Kidney (tissue), 14 donors: ENCODE results near the gene FXYD1. TPM values are rescaled to one million over a fixed set of nuclear protein-coding genes. Genes with fewer than 3 reads are reported as not detected.

Source experiments
- DNase-seq, 5 donors: peaks; one replicate each; pipeline ENCODE4 v3.0.0-alpha.2; 2013 to 2020
- FAIRE-seq: peaks from 2 replicates; lab custom pipeline; 2012; peaks lifted over from hg19 to GRCh38; lab: Jason Lieb, UNC
- H3K27ac ChIP-seq, 2 donors: one replicate each; pipeline ENCODE4 v1.7.0; 2013; ENCODE audit warnings: low read depth in 2 of 2, low read length in 2 of 2, inconsistent platforms in 1 of 2
- H3K27me3 ChIP-seq: one replicate; pipeline ENCODE4 v1.7.1; 2013; ENCODE audit warnings: low read length, inconsistent platforms; ENCODE audit not compliant: control insufficient read depth, insufficient read depth
- H3K36me3 ChIP-seq, 3 donors: one replicate each; pipeline versions ENCODE4 v1.7.0 to v1.7.1; 2013; ENCODE audit warnings: low read length in 3 of 3, control low read depth in 1 of 3, inconsistent platforms in 1 of 3; ENCODE audit not compliant: insufficient read depth in 3 of 3, control insufficient read depth in 2 of 3
- H3K4me1 ChIP-seq, 3 donors: one replicate each; pipeline versions ENCODE4 v1.7.0 to v1.7.1; 2013; ENCODE audit warnings: low read length in 3 of 3, inconsistent platforms in 1 of 3, low read depth in 1 of 3; ENCODE audit not compliant: control insufficient read depth in 2 of 3, insufficient read depth in 2 of 3
- H3K4me3 ChIP-seq, 3 donors: one replicate each; pipeline versions ENCODE4 v1.7.0 to v1.8.1; 2013; ENCODE audit warnings: low read length in 3 of 3, control low read depth in 1 of 3, inconsistent platforms in 1 of 3
- H3K9ac ChIP-seq, 3 donors: one replicate each; pipeline versions ENCODE4 v1.7.0 to v1.7.1; 2013; ENCODE audit warnings: low read length in 3 of 3, control low read depth in 1 of 3, inconsistent platforms in 1 of 3
- H3K9me3 ChIP-seq, 3 donors: one replicate each; pipeline versions ENCODE4 v1.7.0 to v1.7.1; 2013; ENCODE audit warnings: low read length in 3 of 3, control low read depth in 1 of 3, inconsistent platforms in 1 of 3; ENCODE audit not compliant: control insufficient read depth in 2 of 3, insufficient read depth in 1 of 3
- intact Hi-C: fragments of 100-400 bp; cut with DNase I; formaldehyde crosslinking; loops from one replicate; pipeline ENCODE4 v1.11.1; 2022
- polyA plus RNA-seq: library from polyadenylated mRNA; stranded (reverse); fragments of 350-450 nt; fragmentation: Illumina TruSeq; extraction: RNeasy Lipid Tissue Mini Kit (QIAGEN cat#74804); gene quantifications from one replicate; pipeline ENCODE4 v1.2.3, GENCODE V29; 2014; ENCODE audit warnings: low read depth, low replicate concordance; ENCODE audit not compliant: insufficient read depth
- total RNA-seq: library from RNA; stranded (reverse); fragmentation: NEBNext Ultra II Directional; extraction: Animal tissue kit (Norgen Biotek cat#: 25700); gene quantifications from one replicate; pipeline ENCODE4 v1.2.1, GENCODE V29; 2021
- TF ChIP-seq, protein P1 (sequence below): IDR thresholded peaks from 3 replicates; pipeline ENCODE4 v1.5.1; 2012; ENCODE audit warnings: mild to moderate bottlenecking, moderate library complexity, borderline replicate concordance; ENCODE audit not compliant: insufficient read depth; ENCODE audit errors: extremely low read depth
- donor health status: control.
- donor health status: control.
- donor health status: control.
- donor health status: control.
- donor health status: control.
- donor health status: DM: yes; HTN: yes; CAD: no.
- donor health status: Normal renal cell carcinoma (clear cell type).

Gene FXYD1
- total and polyA plus RNA-seq, 2 donors from 2014 or later, result 31.8 to 39.0 TPM

DNA sequence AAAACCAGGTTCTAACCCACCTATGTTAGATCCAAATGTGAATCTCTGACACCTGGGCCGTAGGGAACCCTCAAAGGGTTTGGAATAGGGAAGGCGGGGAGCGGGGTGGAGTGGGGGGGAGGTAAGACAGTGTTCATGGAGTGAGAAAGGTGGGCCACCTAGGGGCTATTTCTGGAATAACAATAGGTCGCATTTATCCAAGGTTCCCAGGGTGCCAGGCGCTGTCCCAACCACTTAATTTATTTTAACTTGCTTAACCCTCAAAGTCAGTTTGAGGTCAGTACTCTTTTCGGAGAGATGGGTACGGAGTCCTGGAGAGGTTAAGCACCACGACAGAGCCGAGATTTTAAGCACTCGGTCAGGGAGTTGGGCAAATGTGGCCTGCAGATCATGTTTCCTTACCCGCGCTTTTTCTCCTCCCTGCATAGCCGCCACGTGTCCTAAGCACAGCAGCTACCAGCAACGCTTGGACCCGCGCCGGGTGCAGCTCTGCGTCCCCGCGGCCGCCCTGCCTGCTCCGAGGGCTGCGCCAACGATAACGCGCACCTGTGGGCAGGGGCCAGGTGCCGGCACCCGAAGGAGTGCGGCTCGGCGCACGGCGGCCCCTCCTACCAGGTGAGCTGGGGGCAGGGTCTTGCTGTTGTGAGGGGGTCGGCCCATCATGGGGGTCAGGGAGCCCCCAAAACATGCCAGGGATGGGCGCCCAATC lies 48.0 kb upstream of the FXYD1 start:
- H3K9ac ChIP-seq, result peak overlapping the region in 1 of 3 donors; percentile 14
- FAIRE-seq, result no peak
- intact Hi-C loops, result no loop called here

DNA sequence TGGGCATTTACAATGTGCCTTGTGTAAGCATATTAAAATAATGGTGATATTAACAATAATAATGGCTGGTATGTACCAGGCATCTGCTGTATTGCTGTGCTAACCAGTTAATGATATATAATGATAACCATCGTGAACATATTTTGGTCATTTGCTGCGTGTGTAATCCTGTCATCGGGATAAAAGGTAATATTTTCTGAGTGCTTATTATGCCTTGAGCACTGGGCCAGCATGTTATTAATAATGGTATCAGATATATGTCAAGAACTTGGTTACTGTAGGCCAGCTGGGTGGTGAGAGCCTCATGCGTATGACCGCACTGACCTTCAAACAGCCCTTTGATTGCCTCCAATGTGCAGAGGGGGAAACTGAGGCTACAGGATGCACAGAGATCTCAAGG lies 45.2 kb upstream of the FXYD1 start:
- Histone ChIP-seq H3K27me3 (no peaks in the 10 kb centered on the region), H3K9me3 (no peaks in the 10 kb centered on the region), H3K4me1 (no peaks in the 10 kb centered on the region), H3K36me3 (no peaks in the 10 kb centered on the region), H3K4me3 (no peak overlapping the region), H3K9ac (no peak overlapping the region), H3K27ac (no peak overlapping the region)
- TF ChIP-seq, protein P1, sequence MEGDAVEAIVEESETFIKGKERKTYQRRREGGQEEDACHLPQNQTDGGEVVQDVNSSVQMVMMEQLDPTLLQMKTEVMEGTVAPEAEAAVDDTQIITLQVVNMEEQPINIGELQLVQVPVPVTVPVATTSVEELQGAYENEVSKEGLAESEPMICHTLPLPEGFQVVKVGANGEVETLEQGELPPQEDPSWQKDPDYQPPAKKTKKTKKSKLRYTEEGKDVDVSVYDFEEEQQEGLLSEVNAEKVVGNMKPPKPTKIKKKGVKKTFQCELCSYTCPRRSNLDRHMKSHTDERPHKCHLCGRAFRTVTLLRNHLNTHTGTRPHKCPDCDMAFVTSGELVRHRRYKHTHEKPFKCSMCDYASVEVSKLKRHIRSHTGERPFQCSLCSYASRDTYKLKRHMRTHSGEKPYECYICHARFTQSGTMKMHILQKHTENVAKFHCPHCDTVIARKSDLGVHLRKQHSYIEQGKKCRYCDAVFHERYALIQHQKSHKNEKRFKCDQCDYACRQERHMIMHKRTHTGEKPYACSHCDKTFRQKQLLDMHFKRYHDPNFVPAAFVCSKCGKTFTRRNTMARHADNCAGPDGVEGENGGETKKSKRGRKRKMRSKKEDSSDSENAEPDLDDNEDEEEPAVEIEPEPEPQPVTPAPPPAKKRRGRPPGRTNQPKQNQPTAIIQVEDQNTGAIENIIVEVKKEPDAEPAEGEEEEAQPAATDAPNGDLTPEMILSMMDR, result no peak
- no peak for DNase-seq
- FAIRE-seq, result no peak
- intact Hi-C loops, result no loop called here

More for the DNA sequence above, 48.0 kb upstream of the FXYD1 start:
- Histone ChIP-seq H3K9me3 (no peaks in the 10 kb centered on the region), H3K4me1 (no peaks in the 10 kb centered on the region), H3K36me3 (no peaks in the 10 kb centered on the region), H3K4me3 (peak overlapping the region in 1 of 3 donors; percentile 22), H3K27me3 (no peaks in the 10 kb centered on the region), H3K27ac (no peak overlapping the region)
- TF ChIP-seq, protein P1, result peak; percentile 51
- DNase-seq, result peak in 4 of 5 donors; percentile 79 to 92 (median 84)

DNA sequence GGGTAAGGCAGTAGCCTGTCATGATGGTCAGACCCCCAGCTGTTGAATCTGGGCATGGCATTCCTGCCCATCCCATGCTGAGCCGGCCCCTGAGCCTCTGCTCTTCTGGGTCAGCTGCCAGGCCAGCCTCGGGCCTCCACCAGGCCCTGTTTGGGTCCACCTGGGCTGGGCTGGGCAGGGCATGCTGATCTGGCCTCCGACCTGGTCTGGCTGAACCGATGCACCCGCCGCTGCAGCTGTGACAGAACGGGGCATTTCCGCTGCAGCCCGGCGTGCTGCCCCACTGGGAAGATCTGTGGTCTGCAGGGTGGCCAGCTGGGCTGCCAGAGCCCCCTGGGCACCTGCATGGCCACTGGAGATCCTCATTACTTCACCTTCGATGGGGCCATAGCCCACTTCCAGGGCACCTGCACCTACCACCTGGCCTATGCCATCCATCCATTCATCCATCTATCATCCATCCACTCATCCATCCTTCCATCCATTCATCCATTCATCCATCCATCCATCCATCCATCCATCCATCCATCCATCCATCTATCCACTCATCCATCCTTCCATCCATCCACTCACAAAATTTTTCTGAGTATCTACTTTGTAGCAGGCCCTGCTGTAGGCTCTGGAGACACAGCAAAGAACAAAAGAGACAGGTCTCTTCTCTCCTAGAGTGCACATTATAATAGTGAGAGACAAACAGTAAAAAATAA lies 44.5 kb upstream of the FXYD1 start:
- Histone ChIP-seq H3K27ac (no peak overlapping the region), H3K27me3 (no peaks in the 10 kb centered on the region), H3K4me3 (no peak overlapping the region), H3K36me3 (no peaks in the 10 kb centered on the region), H3K9ac (no peak overlapping the region), H3K9me3 (no peaks in the 10 kb centered on the region), H3K4me1 (no peaks in the 10 kb centered on the region)
- TF ChIP-seq, protein P1, result no peak
- no peak for DNase-seq
- intact Hi-C loops, result no loop called here
- FAIRE-seq, result no peak
